Measurements from ENCODE around the gene SHOC2.

GRCh38 chr10:110923856-110924493, 4.6 kb downstream of the SHOC2 start:
- no peak for TF ChIP-seq ZNF780A (CRISPR knock-in tag; IDR thresholded peaks at IDR 0.05)
- TF ChIP-seq, protein P1, sequence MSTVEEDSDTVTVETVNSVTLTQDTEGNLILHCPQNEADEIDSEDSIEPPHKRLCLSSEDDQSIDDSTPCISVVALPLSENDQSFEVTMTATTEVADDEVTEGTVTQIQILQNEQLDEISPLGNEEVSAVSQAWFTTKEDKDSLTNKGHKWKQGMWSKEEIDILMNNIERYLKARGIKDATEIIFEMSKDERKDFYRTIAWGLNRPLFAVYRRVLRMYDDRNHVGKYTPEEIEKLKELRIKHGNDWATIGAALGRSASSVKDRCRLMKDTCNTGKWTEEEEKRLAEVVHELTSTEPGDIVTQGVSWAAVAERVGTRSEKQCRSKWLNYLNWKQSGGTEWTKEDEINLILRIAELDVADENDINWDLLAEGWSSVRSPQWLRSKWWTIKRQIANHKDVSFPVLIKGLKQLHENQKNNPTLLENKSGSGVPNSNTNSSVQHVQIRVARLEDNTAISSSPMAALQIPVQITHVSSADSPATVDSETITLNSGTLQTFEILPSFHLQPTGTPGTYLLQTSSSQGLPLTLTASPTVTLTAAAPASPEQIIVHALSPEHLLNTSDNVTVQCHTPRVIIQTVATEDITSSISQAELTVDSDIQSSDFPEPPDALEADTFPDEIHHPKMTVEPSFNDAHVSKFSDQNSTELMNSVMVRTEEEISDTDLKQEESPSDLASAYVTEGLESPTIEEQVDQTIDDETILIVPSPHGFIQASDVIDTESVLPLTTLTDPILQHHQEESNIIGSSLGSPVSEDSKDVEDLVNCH (CRISPR knock-in tag; IDR thresholded peaks at IDR 0.05): no peak
- no peak for TF ChIP-seq CHD2 (IDR thresholded peaks at IDR 0.05; ENCODE audit: low read depth, low read length)
- no peak for TF ChIP-seq KLF16 (CRISPR knock-in tag; IDR thresholded peaks at IDR 0.05)
